ENCODE data around the gene TREH. TPM values are rescaled to one million over a fixed set of nuclear protein-coding genes. Genes with fewer than 3 reads are reported as not detected.

Gene TREH
- polyA plus RNA-seq, 1 of the 3 experiments (the other 2 are of a cell fraction), result not detected

- Histone ChIP-seq H3K4me2 (no peak overlapping the region), H3K4me1 (ENCODE audit: control insufficient read depth in 1 of 2, insufficient read depth in 2 of 2, low read depth in 1 of 2, low read length in 1 of 2) (peaks cover 9 to 18% of the 10 kb centered on the region in 2 experiments; a peak in 3 of 4 replicates), H3K4me3 (ENCODE audit: low read depth in 2 of 2, low read length in 1 of 2) (no peak overlapping the region), H3K27ac (ENCODE audit: low read depth in 2 of 2, low read length in 1 of 2) (peak overlapping the region in 1 of 2 experiments; percentile 25; a peak in 1 of 4 replicates), H4K20me1 (ENCODE audit: insufficient read depth) (peaks cover 84% of the 10 kb centered on the region), H3K27me3 (ENCODE audit: insufficient read depth) (no peaks in the 10 kb centered on the region), H3K79me2 (ENCODE audit: insufficient read depth) (peaks cover 86% of the 10 kb centered on the region), H3K9me3 (no peaks in the 10 kb centered on the region), H2AFZ (ENCODE audit: low read depth) (no peak overlapping the region), H3K9me2 (no peaks in the 10 kb centered on the region), H3K9ac (no peak overlapping the region), H3K36me3 (replicated peaks in 1 of 2; ENCODE audit: control insufficient read depth in 1 of 2, insufficient read depth in 2 of 2, low read length in 1 of 2) (peaks cover 58 to 85% of the 10 kb centered on the region in 2 experiments), H3F3A (replicated peaks; ENCODE audit: insufficient read depth) (peaks cover 6% of the 10 kb centered on the region)
- no peak for DNase-seq
- TF ChIP-seq, protein P1, sequence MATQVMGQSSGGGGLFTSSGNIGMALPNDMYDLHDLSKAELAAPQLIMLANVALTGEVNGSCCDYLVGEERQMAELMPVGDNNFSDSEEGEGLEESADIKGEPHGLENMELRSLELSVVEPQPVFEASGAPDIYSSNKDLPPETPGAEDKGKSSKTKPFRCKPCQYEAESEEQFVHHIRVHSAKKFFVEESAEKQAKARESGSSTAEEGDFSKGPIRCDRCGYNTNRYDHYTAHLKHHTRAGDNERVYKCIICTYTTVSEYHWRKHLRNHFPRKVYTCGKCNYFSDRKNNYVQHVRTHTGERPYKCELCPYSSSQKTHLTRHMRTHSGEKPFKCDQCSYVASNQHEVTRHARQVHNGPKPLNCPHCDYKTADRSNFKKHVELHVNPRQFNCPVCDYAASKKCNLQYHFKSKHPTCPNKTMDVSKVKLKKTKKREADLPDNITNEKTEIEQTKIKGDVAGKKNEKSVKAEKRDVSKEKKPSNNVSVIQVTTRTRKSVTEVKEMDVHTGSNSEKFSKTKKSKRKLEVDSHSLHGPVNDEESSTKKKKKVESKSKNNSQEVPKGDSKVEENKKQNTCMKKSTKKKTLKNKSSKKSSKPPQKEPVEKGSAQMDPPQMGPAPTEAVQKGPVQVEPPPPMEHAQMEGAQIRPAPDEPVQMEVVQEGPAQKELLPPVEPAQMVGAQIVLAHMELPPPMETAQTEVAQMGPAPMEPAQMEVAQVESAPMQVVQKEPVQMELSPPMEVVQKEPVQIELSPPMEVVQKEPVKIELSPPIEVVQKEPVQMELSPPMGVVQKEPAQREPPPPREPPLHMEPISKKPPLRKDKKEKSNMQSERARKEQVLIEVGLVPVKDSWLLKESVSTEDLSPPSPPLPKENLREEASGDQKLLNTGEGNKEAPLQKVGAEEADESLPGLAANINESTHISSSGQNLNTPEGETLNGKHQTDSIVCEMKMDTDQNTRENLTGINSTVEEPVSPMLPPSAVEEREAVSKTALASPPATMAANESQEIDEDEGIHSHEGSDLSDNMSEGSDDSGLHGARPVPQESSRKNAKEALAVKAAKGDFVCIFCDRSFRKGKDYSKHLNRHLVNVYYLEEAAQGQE (IDR thresholded peaks at IDR 0.05; ENCODE audit: low read depth, low read length), result no peak
- TF ChIP-seq FOXJ3 (CRISPR knock-in tag; IDR thresholded peaks at IDR 0.05) (no peak), IRF3 (IDR thresholded peaks at IDR 0.05; ENCODE audit: low read depth, low read length) (no peak), NFIC (IDR thresholded peaks at IDR 0.05; ENCODE audit: borderline replicate concordance) (no peak), ZBTB33 (IDR thresholded peaks at IDR 0.05; ENCODE audit: borderline replicate concordance, low read depth) (no peak), RAD21 (IDR thresholded peaks at IDR 0.05; ENCODE audit: low read length) (no peak)
- TF ChIP-seq, protein P2, sequence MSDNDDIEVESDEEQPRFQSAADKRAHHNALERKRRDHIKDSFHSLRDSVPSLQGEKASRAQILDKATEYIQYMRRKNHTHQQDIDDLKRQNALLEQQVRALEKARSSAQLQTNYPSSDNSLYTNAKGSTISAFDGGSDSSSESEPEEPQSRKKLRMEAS (IDR thresholded peaks at IDR 0.05; ENCODE audit: low read depth), result no peak
- 93% methylated on average over 5 of the region's 6 CpGs for WGBS (ENCODE audit: low lambda C conversion rate)
- CTCF ChIA-PET, result interaction anchor here (0.6 to 1.6 kb wide), 6 partner anchors 11 to 1839 kb away, joined by 3 to 5 read pairs (median 3); partner anchors contain the start of gene PHLDB1
- POLR2A ChIA-PET, result no interaction called here
Observed at GRCh38 chr11:118629761-118630661, 49.4 kb downstream of the TREH start.

Measured in SK-N-SH (cell line).